Embryonic facial prominence (tissue), 1 donor: Measurements from ENCODE around the gene RAB15.

Experiments
- DNase-seq: peaks from one replicate; pipeline ENCODE4 v3.0.0-alpha.2; 2016; ENCODE audit errors: extremely low spot score

RAB15 gene

GRCh38 chr14:64971943-64972791 is at the start of gene RAB15:
RAB15 (minus strand) TSS chr14:64972336; CDS start chr14:64972076, 260 bp downstream.
- DNase-seq, result no peak

- no peak for DNase-seq
Measured at GRCh38 chr14:65019944-65020566, 47.9 kb upstream of the RAB15 start.

- DNase-seq, result no peak
Measured at GRCh38 chr14:65016471-65016870, 44.3 kb upstream of the RAB15 start.

GRCh38 chr14:65015391-65015790 is 43.3 kb upstream of the RAB15 start:
- no peak for DNase-seq

GRCh38 chr14:65012353-65012752 is 40.2 kb upstream of the RAB15 start:
- DNase-seq, result no peak

GRCh38 chr14:65011538-65011937 is 39.4 kb upstream of the RAB15 start:
- DNase-seq, result no peak

GRCh38 chr14:65010211-65010931 is 38.2 kb upstream of the RAB15 start:
- no peak for DNase-seq

- DNase-seq, result no peak
Measured at GRCh38 chr14:65007202-65007601, 35.1 kb upstream of the RAB15 start.

GRCh38 chr14:65006261-65006721 is 34.2 kb upstream of the RAB15 start:
- no peak for DNase-seq

GRCh38 chr14:65003394-65003793 is 31.3 kb upstream of the RAB15 start:
- DNase-seq, result no peak

- no peak for DNase-seq
Measured at GRCh38 chr14:65002586-65003210, 30.6 kb upstream of the RAB15 start.

- DNase-seq, result no peak
Measured at GRCh38 chr14:65001723-65002122, 29.6 kb upstream of the RAB15 start.

GRCh38 chr14:65000898-65001591 is 28.9 kb upstream of the RAB15 start:
- no peak for DNase-seq

- DNase-seq, result no peak
Measured at GRCh38 chr14:64998455-64998931, 26.4 kb upstream of the RAB15 start.

- DNase-seq, result no peak
Measured at GRCh38 chr14:64997108-64997794, 25.1 kb upstream of the RAB15 start.

GRCh38 chr14:64995291-64995690 is 23.2 kb upstream of the RAB15 start:
- no peak for DNase-seq

GRCh38 chr14:64994540-64994939 is 22.4 kb upstream of the RAB15 start:
- no peak for DNase-seq

- no peak for DNase-seq
Measured at GRCh38 chr14:64993266-64993930, 21.3 kb upstream of the RAB15 start.

- no peak for DNase-seq
Measured at GRCh38 chr14:64992328-64992885, 20.3 kb upstream of the RAB15 start.

GRCh38 chr14:64990939-64991338 is 18.8 kb upstream of the RAB15 start:
- DNase-seq, result no peak
